Common myeloid progenitor, CD34-positive (primary cell): ENCODE measurements around the gene MAGEB4.

Experiments
- CTCF ChIA-PET: fragments of 350-600 bp; sonication (Branson Sonifier 250); formaldehyde crosslinking; loops from one replicate; lab custom pipeline; 2021; ENCODE audit warnings: antibody characterized with exemption; lab: Charles Lee
- POLR2A ChIA-PET: fragments of 350-600 bp; sonication (Branson Sonifier 250); formaldehyde crosslinking; loops from one replicate; lab custom pipeline; 2021; ENCODE audit warnings: antibody characterized with exemption; lab: Charles Lee
- DNase-seq, 3 donors: peaks; one replicate each; pipeline versions ENCODE4 v3.0.0 to v3.0.0-alpha.2; 2013
- H3K27ac ChIP-seq, 2 experiments: 1 replicate in 1 of 2; 2 replicates in 1 of 2; pipeline ENCODE4 v1.7.0; 2013; ENCODE audit warnings: inconsistent platforms in 2 of 2, low read length in 2 of 2, mild to moderate bottlenecking in 2 of 2, low read depth in 1 of 2, moderate library complexity in 1 of 2; ENCODE audit not compliant: severe bottlenecking in 2 of 2, insufficient read depth in 1 of 2, poor library complexity in 1 of 2
- H3K27me3 ChIP-seq, 5 experiments: replicated peaks in 2 of 5; 1 replicate in 3 of 5; 2 replicates in 2 of 5; pipeline versions ENCODE4 v1.6.1 to v1.7.0; 2013; ENCODE audit warnings: low read length in 4 of 5, mild to moderate bottlenecking in 2 of 5, moderate library complexity in 2 of 5, inconsistent platforms in 1 of 5; ENCODE audit not compliant: insufficient read depth in 5 of 5, control insufficient read depth in 4 of 5
- H3K36me3 ChIP-seq, 4 experiments: 1 replicate in 2 of 4; 2 replicates in 2 of 4; pipeline versions ENCODE4 v1.6.1 to v1.7.0; 2013; ENCODE audit warnings: low read length in 3 of 4, control low read depth in 1 of 4, mild to moderate bottlenecking in 1 of 4; ENCODE audit not compliant: control insufficient read depth in 4 of 4, insufficient read depth in 4 of 4
- H3K4me1 ChIP-seq, 4 experiments: 1 replicate in 3 of 4; 2 replicates in 1 of 4; pipeline versions ENCODE4 v1.6.1 to v1.7.1; 2013; ENCODE audit warnings: low read length in 3 of 4, mild to moderate bottlenecking in 3 of 4, control low read depth in 1 of 4, inconsistent platforms in 1 of 4, moderate library complexity in 1 of 4; ENCODE audit not compliant: control insufficient read depth in 4 of 4, insufficient read depth in 4 of 4; ENCODE audit errors: control extremely low read depth in 1 of 4
- H3K4me3 ChIP-seq, 7 experiments: 1 replicate in 4 of 7; 2 replicates in 3 of 7; pipeline versions ENCODE4 v1.5.1 to v1.7.0; 2013; ENCODE audit warnings: mild to moderate bottlenecking in 7 of 7, low read length in 6 of 7, moderate library complexity in 6 of 7, inconsistent platforms in 2 of 7, low read depth in 2 of 7, control low read depth in 1 of 7; ENCODE audit not compliant: insufficient read depth in 4 of 7, control insufficient read depth in 1 of 7; ENCODE audit errors: extremely low read depth in 1 of 7
- H3K9me3 ChIP-seq, 5 experiments: 1 replicate in 4 of 5; 2 replicates in 1 of 5; pipeline versions ENCODE4 v1.6.1 to v1.7.1; 2013; ENCODE audit warnings: low read length in 4 of 5, mild to moderate bottlenecking in 2 of 5, inconsistent platforms in 1 of 5, low read depth in 1 of 5, moderate library complexity in 1 of 5; ENCODE audit not compliant: control insufficient read depth in 4 of 5, insufficient read depth in 2 of 5; ENCODE audit errors: control extremely low read depth in 1 of 5
- WGBS: methylation state at CpG from one replicate; pipeline ENCODE4 v1.1.5; 2013; ENCODE audit not compliant: insufficient coverage; 5-methylcytosine and 5-hydroxymethylcytosine counted together

Gene MAGEB4

GRCh38 chrX:30282527-30282926 is 40.7 kb downstream of the MAGEB4 start:
- DNase-seq = no peak
- Histone ChIP-seq H3K27ac (no peak overlapping the region), H3K36me3 (no peaks in the 10 kb centered on the region), H3K9me3 (peaks cover 0 to 1% (median 0%) of the 10 kb centered on the region in 5 experiments), H3K4me3 (no peak overlapping the region), H3K4me1 (no peaks in the 10 kb centered on the region), H3K27me3 (no peaks in the 10 kb centered on the region)
- ChIA-PET POLR2A (no interaction called here), CTCF (no interaction called here)

- H3K4me1 ChIP-seq = no peaks in the 10 kb centered on the region
- H3K27me3 ChIP-seq = no peaks in the 10 kb centered on the region
- ChIA-PET CTCF (no interaction called here), POLR2A (no interaction called here)
- H3K9me3 ChIP-seq = peaks cover 0 to 1% (median 0%) of the 10 kb centered on the region in 5 experiments
- H3K27ac ChIP-seq = no peak overlapping the region
- H3K4me3 ChIP-seq = no peak overlapping the region
- peak; percentile 31 to 79 (median 72) for DNase-seq
- H3K36me3 ChIP-seq = no peaks in the 10 kb centered on the region
- WGBS = no CpG with 5 or more reads among the region's 3 CpGs
These were observed 41.8 kb downstream of the MAGEB4 start for GRCh38 chrX:30283456-30284200.
